HG03066 (cell line): ENCODE measurements around the gene STMND1.

Experiments used
- ATAC-seq: cut with Tn5 transposase; IDR thresholded peaks from one replicate; pipeline ENCODE4 v1.9.1; 2021; ENCODE audit warnings: low read depth; ENCODE audit not compliant: unreplicated experiment

STMND1 gene

DNA sequence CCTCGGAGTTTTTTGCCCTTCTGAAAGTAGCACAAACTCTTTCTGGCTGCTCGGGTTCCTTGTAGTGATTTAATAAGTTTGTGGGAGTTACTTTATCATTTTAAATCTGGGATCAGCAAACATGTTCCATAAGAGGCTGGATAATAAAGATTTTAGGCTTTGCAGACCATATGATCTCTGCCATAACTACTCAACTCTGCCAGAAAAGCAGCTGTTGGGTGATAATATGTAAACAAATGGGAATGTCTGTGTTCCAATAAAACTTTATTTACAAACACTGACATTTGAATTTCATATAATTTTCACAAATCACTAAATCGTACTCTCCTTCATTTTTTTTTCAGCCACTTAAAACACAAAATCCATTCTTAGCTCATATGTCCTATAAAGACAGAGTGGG is 3.9 kb upstream of the STMND1 start:
- ATAC-seq, result no peak

DNA sequence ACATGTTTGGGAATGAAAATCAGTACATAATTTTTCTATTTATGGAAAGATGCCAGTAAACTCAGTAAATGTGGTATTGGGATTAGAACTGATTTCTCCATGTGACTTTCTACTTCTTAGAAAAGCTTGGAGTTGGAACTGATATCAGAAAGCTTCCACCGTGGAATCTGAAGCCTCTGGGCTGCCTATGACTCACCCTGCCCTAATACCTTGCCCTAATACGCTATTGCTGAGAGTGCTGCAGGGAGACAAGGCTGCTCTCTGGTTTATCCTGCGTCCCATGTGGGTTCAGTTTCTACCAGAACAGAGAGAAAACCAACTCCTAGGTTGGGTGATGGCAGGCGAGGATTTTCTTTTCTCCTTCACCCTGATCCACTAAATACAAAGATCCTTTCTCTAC is 3.3 kb upstream of the STMND1 start:
- ATAC-seq, result no peak

DNA sequence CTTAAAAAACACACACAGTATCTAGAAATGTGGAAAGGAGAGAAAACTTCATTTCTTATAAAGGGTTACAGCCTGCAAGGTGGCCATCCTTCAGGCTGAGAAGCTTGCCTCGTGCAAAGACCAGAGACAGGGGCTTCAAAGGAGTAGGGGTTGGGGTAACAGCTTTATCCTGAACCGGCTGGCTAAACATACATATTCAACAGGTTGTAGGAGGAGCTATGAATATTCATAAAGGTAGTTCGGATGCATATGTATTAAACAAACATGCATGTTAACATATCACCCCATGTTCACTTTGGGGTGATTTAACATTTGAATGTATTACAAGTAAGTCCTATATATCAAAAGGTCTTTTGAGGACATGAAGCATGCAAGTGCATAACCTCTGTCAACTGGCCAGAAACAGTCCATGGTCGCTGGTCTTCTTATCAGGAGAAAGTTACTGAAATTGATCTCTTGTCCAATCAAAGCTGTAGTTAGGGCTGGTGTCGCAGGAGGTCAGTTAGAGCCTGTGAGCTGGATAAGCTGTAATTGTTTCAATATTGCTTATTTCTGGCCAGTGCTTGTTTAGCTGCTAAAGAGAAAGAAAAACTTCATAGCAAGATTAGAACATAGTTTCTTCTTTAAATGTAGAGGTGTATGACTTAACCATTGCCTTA is 2.3 kb upstream of the STMND1 start:
- no peak for ATAC-seq

DNA sequence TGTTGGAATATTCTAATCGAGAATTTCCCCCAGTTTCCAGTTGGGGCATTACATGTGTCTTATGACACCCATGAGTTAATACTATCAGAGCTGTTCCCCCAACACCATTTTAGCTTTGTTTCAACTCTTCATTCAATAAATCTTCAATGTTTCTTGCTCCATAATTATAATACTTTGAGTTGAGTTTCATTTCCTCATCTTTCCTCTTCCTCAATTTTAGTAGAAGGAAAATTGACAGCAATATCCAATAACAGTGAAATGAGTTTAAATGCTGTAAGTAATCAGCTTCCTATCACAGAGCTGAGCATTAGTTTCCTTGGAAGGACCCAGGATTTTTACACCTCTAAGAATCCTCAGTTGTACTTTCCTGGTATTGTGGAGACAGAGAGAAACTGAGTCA is 1.0 kb upstream of the STMND1 start:
- ATAC-seq, result no peak

DNA sequence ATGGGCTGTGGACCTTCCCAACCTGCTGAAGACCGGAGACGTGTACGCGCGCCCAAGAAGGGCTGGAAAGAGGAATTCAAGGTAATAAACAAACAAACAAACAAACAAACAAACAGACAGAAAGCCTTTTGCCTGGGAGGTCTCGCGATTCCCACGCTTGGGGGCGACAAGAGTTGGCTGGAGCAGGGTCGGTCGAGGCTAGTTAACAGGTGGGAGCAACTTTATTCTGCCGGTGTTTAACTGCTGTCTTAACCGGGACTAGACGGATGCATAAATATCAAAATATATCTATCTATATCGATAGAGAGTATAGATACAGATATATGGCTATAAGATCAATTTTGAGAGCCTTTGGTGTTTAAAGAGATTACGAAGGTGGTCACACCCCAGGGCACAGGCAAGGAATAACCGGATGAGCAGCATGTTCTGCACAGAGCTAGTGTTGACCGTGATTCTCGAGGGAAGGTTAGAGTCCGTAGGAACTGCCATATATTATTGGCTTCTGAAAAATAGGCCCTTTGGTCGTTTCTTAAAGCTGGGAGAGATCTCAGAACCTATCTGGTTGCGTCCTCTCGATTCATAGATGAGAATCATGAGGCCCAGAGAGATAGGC is 514 bp downstream of the STMND1 start:
- ATAC-seq, result no peak

DNA sequence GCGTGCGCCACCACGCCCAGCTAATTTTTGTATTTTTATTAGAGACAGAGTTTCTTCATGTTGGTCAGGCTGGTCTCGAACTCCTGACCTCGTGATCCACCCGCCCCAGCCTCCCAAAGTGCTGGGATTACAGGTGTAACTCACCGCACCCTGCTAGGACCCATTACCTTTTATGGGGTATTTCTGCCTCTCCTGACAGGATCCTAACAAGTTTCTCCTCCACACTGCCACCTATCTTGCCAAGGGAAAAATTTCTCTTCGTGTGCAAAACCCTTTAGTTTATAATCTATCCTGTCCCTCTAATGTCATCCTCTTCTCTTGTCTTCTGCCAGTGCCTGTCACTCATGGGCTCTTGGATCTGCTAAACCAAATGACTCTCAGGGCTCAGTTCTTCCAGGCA is 1.9 kb downstream of the STMND1 start:
- no peak for ATAC-seq

DNA sequence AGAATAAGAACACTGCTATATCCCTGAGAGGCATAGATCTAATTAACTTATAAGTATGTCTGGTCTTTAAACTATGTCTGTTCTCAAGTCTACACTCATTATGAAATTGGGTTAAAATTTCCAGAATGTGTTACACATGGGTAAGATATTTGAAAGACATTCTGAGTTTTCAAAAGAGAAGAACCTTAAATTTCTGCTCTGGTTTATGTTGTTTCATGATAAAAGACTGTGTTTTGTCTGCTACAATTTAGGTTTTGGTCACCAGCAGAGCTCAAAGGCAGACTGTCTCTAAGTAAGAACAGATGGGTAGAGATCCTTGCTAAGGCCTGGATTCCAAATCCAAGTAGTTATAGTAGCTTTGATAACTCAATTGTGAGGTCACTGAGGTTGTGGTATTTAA is 6.0 kb downstream of the STMND1 start:
- ATAC-seq, result no peak

DNA sequence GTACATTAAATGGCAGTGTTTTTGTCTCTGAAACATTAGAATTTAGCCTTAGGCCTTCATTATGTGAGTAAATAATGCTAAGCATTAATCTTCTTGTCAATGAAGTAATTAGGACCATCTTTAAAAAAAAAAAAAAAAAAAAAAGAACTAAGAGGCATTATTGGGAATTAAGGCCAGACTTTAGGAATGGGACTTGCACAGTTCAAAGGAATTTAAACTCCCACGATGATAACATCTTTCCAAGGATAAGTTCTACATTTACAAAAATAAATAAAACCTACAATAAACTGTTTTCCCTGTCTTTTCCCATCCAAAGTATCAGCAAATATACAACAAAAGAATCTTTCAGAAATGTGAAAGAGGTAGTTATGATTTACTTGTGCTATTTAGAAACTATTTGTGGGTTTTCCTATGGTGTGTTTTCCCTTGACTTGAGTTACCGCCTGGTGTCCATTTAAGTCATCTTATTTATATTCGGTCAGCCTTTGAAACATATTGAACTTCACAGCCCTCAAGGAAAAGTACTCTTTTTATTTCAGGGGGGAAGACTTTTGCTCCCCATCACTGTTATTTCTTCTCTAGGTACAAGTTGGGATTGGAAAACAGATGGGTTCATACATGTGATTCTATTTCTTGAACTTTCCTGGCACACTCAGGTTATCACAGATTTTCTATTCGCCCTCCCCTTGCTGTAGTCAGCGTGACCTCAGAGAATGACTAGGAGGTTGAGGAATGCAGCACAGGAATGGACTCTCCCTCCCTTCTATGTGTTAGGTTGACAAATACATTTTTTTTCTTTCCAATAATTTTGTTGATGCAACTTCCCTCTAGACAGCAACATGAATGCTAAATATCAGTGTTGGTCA is 13.6 kb downstream of the STMND1 start:
- no peak for ATAC-seq

DNA sequence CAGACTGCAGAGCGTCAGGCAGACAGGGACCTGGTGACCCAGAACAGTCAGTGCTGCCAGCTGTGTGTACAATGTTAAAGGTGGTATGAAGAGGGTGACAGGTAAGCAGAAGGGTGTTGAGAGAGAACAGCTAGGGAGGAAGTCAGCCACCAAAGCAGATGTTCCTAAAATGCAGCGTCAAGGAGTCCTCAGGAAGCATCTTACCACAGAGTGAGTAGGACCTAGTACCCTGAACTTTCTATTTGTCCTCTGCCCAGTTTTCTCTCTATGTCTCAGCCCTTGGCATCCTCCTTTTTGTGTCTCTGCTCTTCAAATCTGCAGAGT is 14.2 kb downstream of the STMND1 start:
- no peak for ATAC-seq

DNA sequence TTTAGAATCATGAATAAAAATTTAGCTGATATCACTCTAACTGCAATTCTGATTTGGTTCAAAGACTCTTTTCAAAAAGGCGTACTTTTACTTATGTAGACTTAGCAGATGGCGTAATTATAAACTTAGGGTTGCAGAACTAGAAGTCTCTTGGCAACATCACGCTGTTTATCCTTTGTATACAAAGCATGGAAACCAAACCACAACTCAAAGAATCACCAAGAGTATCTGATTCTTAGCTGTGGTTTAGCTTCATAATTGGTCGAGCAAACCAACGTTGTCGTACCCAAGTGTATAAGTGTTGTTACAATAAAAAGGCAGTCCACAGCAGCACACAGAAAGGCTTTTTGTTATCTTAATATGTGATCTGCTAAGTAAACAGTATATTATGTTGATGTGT is 18.2 kb downstream of the STMND1 start:
- ATAC-seq, result no peak

DNA sequence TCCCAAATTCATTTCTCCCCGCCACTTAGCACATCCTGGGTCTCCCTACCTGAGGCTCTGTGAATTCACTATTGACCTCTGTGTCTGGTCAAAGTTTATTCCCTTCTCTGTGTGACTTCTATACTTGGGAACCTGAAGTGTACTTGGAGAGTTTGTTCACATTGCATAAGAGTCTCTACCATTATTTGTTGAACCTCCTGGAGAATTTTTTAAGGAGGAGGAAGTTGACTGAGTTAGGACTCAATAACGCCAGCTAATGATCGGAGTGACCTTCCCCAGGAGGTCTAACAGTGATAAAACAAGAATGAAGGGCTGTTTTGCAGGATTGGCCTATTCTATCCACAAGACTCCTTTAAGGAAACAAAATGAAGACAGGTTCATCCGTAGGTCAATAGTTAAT is 23.6 kb downstream of the STMND1 start:
- no peak for ATAC-seq

DNA sequence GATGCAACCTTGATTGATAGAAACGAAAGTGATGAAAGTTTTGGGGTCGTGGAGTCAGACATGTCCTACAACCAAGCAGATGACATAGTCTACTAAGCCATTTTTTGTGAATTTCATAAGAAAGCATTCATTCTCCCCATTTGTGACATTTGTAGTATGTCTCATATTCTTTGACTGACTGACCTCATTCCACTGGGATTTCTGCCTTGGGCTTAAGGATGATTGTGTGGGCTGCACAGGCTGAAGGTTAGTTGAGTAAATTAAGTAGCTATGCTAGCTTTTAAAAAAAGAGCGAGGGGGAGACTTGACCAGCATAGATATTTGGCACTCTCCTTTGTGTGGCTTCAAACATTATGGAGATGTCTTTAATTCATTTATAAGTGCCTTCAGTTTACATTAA is 28.9 kb downstream of the STMND1 start:
- ATAC-seq, result no peak

DNA sequence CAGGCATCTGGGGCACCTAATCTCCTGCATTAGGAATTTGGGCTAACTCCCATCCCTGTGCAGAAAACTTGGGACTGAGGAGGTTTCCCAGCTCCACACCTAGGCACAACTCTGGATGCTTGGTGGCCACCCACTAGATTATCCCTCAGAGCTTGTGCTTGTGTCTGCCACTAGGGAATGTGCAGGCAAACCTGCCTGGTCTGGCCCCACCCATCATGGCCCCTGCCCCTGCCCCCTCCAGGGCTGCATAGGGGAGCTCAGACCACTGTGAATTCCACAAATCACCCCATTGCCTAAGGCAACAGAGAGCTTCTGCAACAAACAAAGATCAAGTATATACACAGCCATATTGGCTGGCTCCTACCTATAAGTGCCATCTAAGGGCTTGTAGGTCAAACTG is 31.1 kb downstream of the STMND1 start:
- no peak for ATAC-seq

DNA sequence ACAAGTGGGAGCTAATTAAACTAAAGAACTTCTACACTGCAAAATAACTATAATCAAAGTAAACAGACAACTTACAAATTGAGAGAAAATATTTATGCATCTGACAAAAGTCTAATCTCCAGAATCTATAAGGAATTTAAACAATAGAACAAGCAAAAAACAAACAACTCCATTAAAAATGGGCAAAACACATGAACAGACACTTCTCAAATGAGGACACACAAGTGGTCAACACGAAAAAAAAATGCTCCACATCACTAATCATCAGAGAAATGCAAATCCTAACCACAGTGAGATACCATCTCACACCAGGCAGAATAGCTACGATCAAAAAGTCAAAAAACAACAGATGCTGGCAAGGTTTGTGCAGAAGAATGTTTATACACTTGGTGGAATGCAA is 36.2 kb downstream of the STMND1 start:
- ATAC-seq, result no peak

DNA sequence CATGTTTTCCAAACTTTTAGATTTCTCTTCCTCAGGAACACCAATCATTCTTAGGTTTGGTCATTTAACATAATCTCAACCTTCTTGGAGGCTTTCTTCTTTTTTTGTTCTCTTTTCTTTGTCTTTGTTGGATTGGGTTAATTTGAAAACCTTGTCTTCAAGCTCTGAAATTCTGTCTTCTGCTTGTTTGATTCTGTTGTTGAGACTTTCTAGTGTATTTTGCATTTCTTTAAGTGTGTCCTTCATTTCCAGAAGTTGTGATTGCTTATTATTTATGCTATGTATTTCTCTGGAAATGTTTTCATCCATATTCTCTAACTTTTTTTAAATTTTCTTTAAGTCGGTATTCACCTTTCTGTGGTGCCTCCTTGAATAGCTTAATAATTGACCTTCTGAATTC is 42.2 kb downstream of the STMND1 start:
- ATAC-seq, result no peak

DNA sequence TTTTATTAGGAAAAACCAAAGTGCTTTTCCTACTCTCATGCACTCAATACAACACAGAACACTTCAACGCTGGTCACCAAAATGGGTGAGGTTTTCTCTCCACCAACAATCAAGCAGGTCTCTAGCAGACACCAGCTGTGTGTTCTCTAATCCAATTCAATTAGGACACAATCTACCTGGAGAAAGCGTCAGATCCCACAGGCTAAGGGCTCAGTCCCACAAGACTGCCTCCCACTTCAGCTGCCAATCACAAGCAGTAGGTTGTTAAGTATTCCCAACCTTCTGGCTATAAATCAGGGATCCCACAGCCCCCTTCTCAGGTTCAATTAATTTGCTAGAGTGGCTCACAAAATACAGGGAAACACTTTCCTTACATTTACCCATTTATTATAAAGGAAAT is 47.7 kb downstream of the STMND1 start:
- no peak for ATAC-seq

DNA sequence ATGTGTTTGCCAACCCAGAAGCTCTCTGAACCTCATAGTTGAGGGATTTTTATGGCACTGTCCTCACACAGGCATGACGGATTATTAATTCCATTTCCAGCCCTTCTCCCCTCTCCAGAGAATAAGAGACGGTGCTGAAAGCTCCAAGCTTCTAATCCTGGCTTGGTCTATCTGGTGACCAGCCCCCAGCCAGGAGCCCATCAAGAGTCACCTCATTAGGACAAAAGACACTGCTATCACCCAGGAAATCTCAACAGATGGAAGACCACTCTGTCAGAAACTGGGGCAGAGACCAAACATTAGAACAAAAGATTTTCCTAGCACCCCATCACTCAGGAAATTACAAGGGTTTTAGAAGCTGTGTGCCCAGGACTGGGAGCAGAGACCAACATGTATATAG is 48.2 kb downstream of the STMND1 start:
- ATAC-seq, result no peak

DNA sequence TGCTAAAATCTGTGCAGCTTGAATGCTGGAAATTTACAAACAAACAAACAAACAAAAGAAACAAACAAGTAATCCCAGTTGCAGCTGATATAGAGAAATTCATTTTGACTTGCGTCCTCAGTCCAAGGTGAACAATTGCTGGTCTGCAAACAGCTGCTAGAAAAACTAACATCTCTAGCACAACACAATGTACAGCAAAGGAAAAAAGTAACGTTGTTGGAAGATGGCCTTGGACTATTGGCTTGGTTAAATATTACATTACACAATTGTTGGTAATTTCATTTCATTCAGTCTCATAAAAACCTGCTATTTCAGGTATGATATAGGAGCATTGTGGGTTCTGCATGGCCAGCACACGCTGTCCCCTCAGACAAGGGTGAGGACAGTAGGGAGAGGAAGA is 50.0 kb downstream of the STMND1 start:
- no peak for ATAC-seq

DNA sequence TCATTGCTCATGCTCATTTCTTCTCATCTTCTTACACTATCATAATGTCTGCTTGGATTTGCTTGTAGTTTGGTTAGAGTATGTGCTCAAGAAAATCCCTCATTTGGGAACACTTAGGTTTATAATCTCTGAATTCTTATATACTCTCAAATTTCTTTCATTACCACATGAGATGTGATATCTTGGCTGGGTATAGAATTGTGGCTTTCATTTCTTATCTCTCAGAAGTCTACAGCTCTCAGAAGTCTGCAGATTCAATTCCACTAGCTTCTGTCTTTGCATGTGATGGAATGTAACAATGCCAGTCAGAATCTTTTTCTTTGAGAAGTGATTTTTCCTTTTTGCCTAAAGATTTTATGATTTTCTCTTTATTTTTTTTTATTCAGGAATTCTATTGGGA is 50.9 kb downstream of the STMND1 start:
- ATAC-seq, result no peak

DNA sequence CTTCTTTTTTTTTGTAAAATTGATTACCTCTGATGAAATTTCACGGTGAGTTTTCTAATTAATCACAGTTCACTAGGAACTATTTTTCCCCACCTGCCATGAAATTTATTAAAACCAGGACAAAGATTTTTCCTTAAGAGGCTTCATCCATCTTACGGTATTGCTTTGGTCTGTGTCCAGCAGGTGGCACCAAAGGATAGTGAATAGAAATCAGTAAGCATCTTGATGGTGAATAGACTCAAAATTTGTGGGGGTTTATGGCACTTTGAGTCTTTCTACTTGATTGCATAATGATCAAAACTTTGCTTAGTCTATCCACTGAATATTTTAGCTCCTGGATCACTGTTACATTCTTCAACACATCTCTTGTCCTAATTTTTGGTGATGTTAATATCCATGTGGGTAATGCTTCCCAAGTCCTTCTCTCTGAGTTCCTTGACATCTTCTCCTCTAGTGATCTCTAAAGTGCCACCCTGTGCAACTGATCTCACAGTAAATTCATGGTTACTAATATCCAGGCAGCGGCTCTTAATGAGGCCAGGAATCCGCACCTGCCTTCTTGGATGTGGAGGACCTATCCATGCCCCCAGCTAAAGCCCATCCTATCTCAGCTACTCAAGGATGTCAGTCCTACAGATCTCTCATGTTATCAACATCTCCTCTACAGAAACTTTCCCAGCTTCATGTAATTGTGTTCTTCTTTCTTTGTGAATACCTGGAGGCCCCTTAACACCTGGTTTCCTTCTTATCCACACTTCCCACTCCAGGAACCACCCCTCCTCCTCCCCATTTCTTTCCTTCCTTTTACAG is 54.5 kb downstream of the STMND1 start:
- ATAC-seq, result no peak

DNA sequence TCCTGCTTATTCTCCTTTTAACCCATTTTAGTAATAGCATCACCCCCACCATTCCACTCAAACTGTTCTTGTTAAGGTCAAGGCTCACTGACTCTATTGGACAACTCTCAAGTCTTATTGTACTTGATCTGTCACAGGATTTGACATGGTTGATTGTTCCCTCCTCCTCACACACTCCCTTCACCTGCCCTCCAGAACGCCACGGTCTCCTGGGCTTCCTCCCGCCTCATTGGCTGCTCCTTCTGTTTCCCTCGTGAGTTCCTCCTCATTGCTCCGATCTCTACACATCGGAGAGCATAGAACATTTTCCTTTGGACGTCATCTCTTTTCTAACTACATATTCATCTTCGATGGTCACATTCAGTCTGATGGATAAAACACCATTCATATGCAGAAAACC is 55.1 kb downstream of the STMND1 start:
- ATAC-seq, result no peak
